HCT116 (cell line): ENCODE measurements around the gene CDKAL1. TPM values are rescaled to one million over a fixed set of nuclear protein-coding genes. Genes with fewer than 3 reads are reported as not detected.

Source experiments
- ATAC-seq: fragments of 200-7000 bp; cut with Tn5 transposase; 2 replicates; pipeline ENCODE4 v1.9.1; 2020; ENCODE audit warnings: mild to moderate bottlenecking, moderate library complexity
- BruUV-seq: library from RNA; stranded (reverse); fragments of 400-500 nt; replicated peaks from 2 replicates; lab custom pipeline; 2021; lab: Mats Ljungman, UMichigan
- CTCF ChIA-PET: fragments of 300-600 bp; sonication (Branson Sonifier 250); formaldehyde crosslinking; loops from one replicate; lab custom pipeline; 2021; ENCODE audit warnings: antibody characterized with exemption; lab: Charles Lee
- POLR2A ChIA-PET: fragments of 300-600, 350-600 bp; sonication (Branson Sonifier 250); formaldehyde crosslinking; loops from one replicate; lab custom pipeline; 2021; ENCODE audit warnings: antibody characterized with exemption; lab: Charles Lee
- RAD21 ChIA-PET, 2 experiments: fragments of 300-600 bp; sonication (Branson Sonifier 250); formaldehyde crosslinking; loops; one replicate each; lab custom pipeline; 2023; ENCODE audit warnings: low total read pairs in 2 of 2; ENCODE audit not compliant: uncharacterized antibody in 2 of 2, unreplicated experiment in 2 of 2, low non-redundant PET in 1 of 2; lab: Charles Lee
- DNase-seq: peaks from one replicate; pipeline ENCODE4 v3.0.0-alpha.2; 2010; ENCODE audit warnings: low read depth, low spot score
- H2AFZ ChIP-seq: fragments of 200-600 bp; shearing (Covaris generic), sonication (generic); 2 replicates; pipeline ENCODE4 v1.6.1; 2017; ENCODE audit warnings: low read depth, mixed run types, mixed read lengths, antibody characterized with exemption, low read length; ENCODE audit not compliant: poor library complexity, severe bottlenecking
- H3K27ac ChIP-seq: 2 replicates; pipeline ENCODE4 v1.5.1; 2012; ENCODE audit warnings: low read depth, low read length
- H3K27me3 ChIP-seq: fragments of 200-600 bp; sonication (generic); 2 replicates; pipeline ENCODE4 v1.6.1; 2016; ENCODE audit warnings: mixed run types, low read length, mixed read lengths; ENCODE audit not compliant: insufficient read depth
- H3K36me3 ChIP-seq, 2 experiments: fragments of 200-500 bp in 1 of 2; fragments of 200-600 bp in 1 of 2; sonication (Bioruptor generic) in 1 of 2; sonication (generic) in 1 of 2; 2 replicates each; pipeline versions ENCODE4 v1.5.1 to v1.6.1; 2014 to 2016; ENCODE audit warnings: low read length in 2 of 2, inconsistent platforms in 1 of 2, mixed read lengths in 1 of 2, mixed run types in 1 of 2; ENCODE audit not compliant: insufficient read depth in 2 of 2, control insufficient read depth in 1 of 2
- H3K4me1 ChIP-seq, 2 experiments: fragments of 200-600 bp in 1 of 2; sonication (generic) in 1 of 2; 2 replicates each; pipeline versions ENCODE4 v1.5.1 to v1.6.1; 2012 to 2017; ENCODE audit warnings: low read length in 2 of 2, inconsistent platforms in 1 of 2, mild to moderate bottlenecking in 1 of 2, mixed read lengths in 1 of 2, mixed run types in 1 of 2, moderate library complexity in 1 of 2; ENCODE audit not compliant: insufficient read depth in 2 of 2, control insufficient read depth in 1 of 2
- H3K4me2 ChIP-seq: fragments of 200-600 bp; sonication (generic); 2 replicates; pipeline ENCODE4 v1.6.1; 2017; ENCODE audit warnings: mixed run types, low read length, mixed read lengths
- H3K4me3 ChIP-seq, 2 experiments: fragments of 200-600 bp in 1 of 2; sonication (generic) in 1 of 2; replicated peaks in 1 of 2; 2 replicates each; pipeline ENCODE4 v1.5.1; 2011 to 2016; ENCODE audit warnings: low read length in 2 of 2, control low read depth in 1 of 2, low read depth in 1 of 2, mild to moderate bottlenecking in 1 of 2, mixed read lengths in 1 of 2, mixed run types in 1 of 2
- H3K79me2 ChIP-seq: fragments of 200-600 bp; sonication (generic); 2 replicates; pipeline ENCODE4 v1.6.1; 2017; ENCODE audit warnings: mild to moderate bottlenecking, mixed run types, low read length, moderate library complexity, mixed read lengths; ENCODE audit not compliant: insufficient read depth
- H3K9ac ChIP-seq: fragments of 200-600 bp; sonication (generic); 2 replicates; pipeline ENCODE4 v1.6.1; 2016; ENCODE audit warnings: low read length, mixed read lengths
- H3K9me2 ChIP-seq: fragments of 200-600 bp; sonication (generic), shearing (Covaris generic); 2 replicates; pipeline ENCODE4 v1.6.1; 2017; ENCODE audit warnings: mixed run types, mild to moderate bottlenecking, moderate library complexity; ENCODE audit not compliant: insufficient read depth
- H3K9me3 ChIP-seq, 2 experiments: fragments of 200-500 bp in 1 of 2; fragments of 200-600 bp in 1 of 2; sonication (Bioruptor generic) in 1 of 2; sonication (generic) in 1 of 2; 2 replicates each; pipeline ENCODE4 v1.6.1; 2014 to 2017; ENCODE audit warnings: low read length in 2 of 2, mixed read lengths in 2 of 2, inconsistent platforms in 1 of 2, low read depth in 1 of 2, mild to moderate bottlenecking in 1 of 2, mixed run types in 1 of 2, moderate library complexity in 1 of 2; ENCODE audit not compliant: control insufficient read depth in 1 of 2, insufficient read depth in 1 of 2
- H4K20me1 ChIP-seq: fragments of 200-600 bp; sonication (generic), shearing (Covaris generic); 2 replicates; pipeline ENCODE4 v1.6.1; 2017; ENCODE audit warnings: mixed run types, mild to moderate bottlenecking, moderate library complexity; ENCODE audit not compliant: insufficient read depth
- EGR1 ChIP-seq: IDR thresholded peaks from 2 replicates; pipeline ENCODE4 v1.6.1; 2012; ENCODE audit warnings: low read depth
- ELF1 ChIP-seq: IDR thresholded peaks from 2 replicates; pipeline ENCODE4 v1.6.1; 2012; ENCODE audit warnings: low read depth, borderline replicate concordance
- EZH2phosphoT487 ChIP-seq: fragments of 200-600 bp; IDR thresholded peaks from 2 replicates; pipeline ENCODE4 v1.6.1; 2018; ENCODE audit warnings: antibody characterized with exemption, borderline replicate concordance
- JUND ChIP-seq: IDR thresholded peaks from 2 replicates; pipeline ENCODE4 v1.6.1; 2012
- RAD21 ChIP-seq: IDR thresholded peaks from 2 replicates; pipeline ENCODE4 v1.6.1; 2012; ENCODE audit warnings: low read depth, mild to moderate bottlenecking
- SP1 ChIP-seq: IDR thresholded peaks from 2 replicates; pipeline ENCODE4 v1.6.1; 2012; ENCODE audit warnings: low read depth
- ZBTB33 ChIP-seq: IDR thresholded peaks from 2 replicates; pipeline ENCODE4 v1.6.1; 2011; ENCODE audit warnings: mild to moderate bottlenecking, low read length, moderate library complexity; ENCODE audit not compliant: insufficient replicate concordance; ENCODE audit errors: extremely low read depth
- intact Hi-C: fragments of 100-400 bp; cut with micrococcal nuclease; formaldehyde crosslinking; loops from 2 replicates; pipeline ENCODE4 v1.10.0; 2022
- total RNA-seq: library from RNA; stranded (reverse); gene quantifications from one replicate; pipeline ENCODE4 v1.2.1, GENCODE V29; 2021; ENCODE audit not compliant: unreplicated experiment

Gene CDKAL1
- total RNA-seq, 1 experiment from 2014 or later = 14.9 TPM

- Histone ChIP-seq H3K9me3 (no peaks in the 10 kb centered on the region), H3K27me3 (no peaks in the 10 kb centered on the region), H3K9me2 (no peaks in the 10 kb centered on the region), H4K20me1 (no peaks in the 10 kb centered on the region), H3K79me2 (no peaks in the 10 kb centered on the region), H3K36me3 (no peaks in the 10 kb centered on the region), H3K27ac (no peak overlapping the region), H2AFZ (no peak overlapping the region), H3K4me1 (peaks cover 11 to 25% of the 10 kb centered on the region in 2 experiments), H3K4me3 (no peak overlapping the region), H3K4me2 (peak overlapping the region; percentile 46), H3K9ac (no peak overlapping the region)
- ChIA-PET POLR2A (no interaction called here), CTCF (no interaction called here), RAD21 (no interaction called here)
- no peak for DNase-seq
- ATAC-seq = peak; percentile 49; the same call in 1 of the 2 replicates
- TF ChIP-seq ZBTB33 (no peak), EZH2phosphoT487 (no peak), RAD21 (0 out of 2 replicates have a peak, but pooled peaks have one; percentile 15), JUND (peak; percentile 34; the same call in 1 of the 2 replicates), SP1 (peak; percentile 21; the same call in 1 of the 2 replicates)
- intact Hi-C loops = no loop called here
- no TSS peak for BruUV-seq
These were observed 211.8 kb downstream of the CDKAL1 start for GRCh38 chr6:20746024-20746423.

GRCh38 chr6:20746805-20747558 lies 212.7 kb downstream of the CDKAL1 start:
- no peaks in the 10 kb centered on the region for H3K9me2 ChIP-seq
- H4K20me1 ChIP-seq = no peaks in the 10 kb centered on the region
- ATAC-seq (no peak), DNase-seq (no peak)
- ChIA-PET POLR2A (no interaction called here), RAD21 (no interaction called here), CTCF (no interaction called here)
- H3K9ac ChIP-seq = no peak overlapping the region
- H3K4me2 ChIP-seq = no peak overlapping the region
- BruUV-seq = no TSS peak
- no peak for TF ChIP-seq ELF1
- no peak for TF ChIP-seq EGR1
- H3K79me2 ChIP-seq = no peaks in the 10 kb centered on the region
- no peaks in the 10 kb centered on the region for H3K27me3 ChIP-seq
- intact Hi-C loops = no loop called here
- no peak overlapping the region for H3K27ac ChIP-seq
- no peaks in the 10 kb centered on the region for H3K9me3 ChIP-seq
- H3K4me3 ChIP-seq = no peak overlapping the region
- H3K36me3 ChIP-seq = no peaks in the 10 kb centered on the region
- no peak overlapping the region for H2AFZ ChIP-seq
- H3K4me1 ChIP-seq = peaks cover 16 to 29% of the 10 kb centered on the region in 2 experiments
